Lower leg skin (tissue), 4 donors: ENCODE results near the gene TMEM269. TPM values are rescaled to one million over a fixed set of nuclear protein-coding genes. Genes with fewer than 3 reads are reported as not detected.

Experiments
- DNase-seq, 2 donors: peaks; one replicate each; pipeline ENCODE4 v3.0.0-alpha.2; 2019; ENCODE audit warnings: low spot score in 2 of 2
- H3K4me3 ChIP-seq: fragments of 200-600 bp; sonication (generic); 2 replicates; pipeline ENCODE4 v1.5.1; 2017; ENCODE audit warnings: mild to moderate bottlenecking, low read depth; ENCODE audit not compliant: poor library complexity, severe bottlenecking
- POLR2A ChIP-seq, 2 donors: fragments of 450-650 bp; IDR thresholded peaks; one replicate each; pipeline ENCODE4 v1.6.1; 2016 to 2017; ENCODE audit warnings: antibody characterized with exemption in 2 of 2, mild to moderate bottlenecking in 1 of 2, moderate library complexity in 1 of 2
- WGBS, 2 donors: methylation state at CpG; one replicate each; pipeline ENCODE4 v1.1.5; 2018; 5-methylcytosine and 5-hydroxymethylcytosine counted together
- intact Hi-C: fragments of 100-400 bp; cut with DNase I; formaldehyde crosslinking; loops from one replicate; pipeline ENCODE4 v1.15.0; 2023; ENCODE audit warnings: low total_unique reads
- total RNA-seq, 4 donors: library from RNA; depleted of rRNA; stranded (reverse); fragments of >200 nt; gene quantifications; one replicate each; pipeline ENCODE4 v1.1.0, GENCODE V29; 2016
- TF ChIP-seq, protein P1 (sequence below), 3 donors: fragments of 450-650 bp; IDR thresholded peaks; one replicate each; pipeline ENCODE4 v1.5.1; 2016; ENCODE audit warnings: antibody characterized with exemption in 3 of 3, mild to moderate bottlenecking in 3 of 3, moderate library complexity in 2 of 3

The TMEM269 gene
- total RNA-seq, 4 donors from 2014 or later: 0.08 to 0.22 (median 0.13) TPM; not detected in 1

DNA sequence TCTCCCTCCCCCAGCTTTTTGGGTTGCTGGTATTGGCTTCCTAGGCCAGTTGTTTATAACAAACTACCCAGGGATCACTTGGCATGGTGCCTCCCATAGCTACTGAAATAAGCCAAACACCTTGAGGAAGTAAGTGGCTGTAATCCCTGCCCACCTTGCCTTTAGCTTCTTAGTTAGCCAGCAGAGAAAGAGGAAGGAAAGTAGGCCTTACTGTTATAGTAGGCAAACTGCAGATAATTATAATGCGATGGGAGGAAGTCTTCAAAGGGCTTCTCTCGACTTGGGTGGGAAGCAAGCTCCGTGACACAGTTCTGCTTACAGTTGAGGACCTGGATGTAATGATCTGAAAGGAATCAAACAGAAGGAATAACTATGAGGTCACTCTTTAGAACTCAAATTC, 26.1 kb upstream of the TMEM269 start:
- whole genome bisulfite sequencing, 2 donors: 80 to 84% methylated on average over 3 of the region's 3 CpGs
- H3K4me3 ChIP-seq: no peak overlapping the region
- TF ChIP-seq, protein P1, sequence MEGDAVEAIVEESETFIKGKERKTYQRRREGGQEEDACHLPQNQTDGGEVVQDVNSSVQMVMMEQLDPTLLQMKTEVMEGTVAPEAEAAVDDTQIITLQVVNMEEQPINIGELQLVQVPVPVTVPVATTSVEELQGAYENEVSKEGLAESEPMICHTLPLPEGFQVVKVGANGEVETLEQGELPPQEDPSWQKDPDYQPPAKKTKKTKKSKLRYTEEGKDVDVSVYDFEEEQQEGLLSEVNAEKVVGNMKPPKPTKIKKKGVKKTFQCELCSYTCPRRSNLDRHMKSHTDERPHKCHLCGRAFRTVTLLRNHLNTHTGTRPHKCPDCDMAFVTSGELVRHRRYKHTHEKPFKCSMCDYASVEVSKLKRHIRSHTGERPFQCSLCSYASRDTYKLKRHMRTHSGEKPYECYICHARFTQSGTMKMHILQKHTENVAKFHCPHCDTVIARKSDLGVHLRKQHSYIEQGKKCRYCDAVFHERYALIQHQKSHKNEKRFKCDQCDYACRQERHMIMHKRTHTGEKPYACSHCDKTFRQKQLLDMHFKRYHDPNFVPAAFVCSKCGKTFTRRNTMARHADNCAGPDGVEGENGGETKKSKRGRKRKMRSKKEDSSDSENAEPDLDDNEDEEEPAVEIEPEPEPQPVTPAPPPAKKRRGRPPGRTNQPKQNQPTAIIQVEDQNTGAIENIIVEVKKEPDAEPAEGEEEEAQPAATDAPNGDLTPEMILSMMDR (IDR thresholded peaks at IDR 0.05): no peak
- no peak for TF ChIP-seq POLR2A (IDR thresholded peaks at IDR 0.05)
- intact Hi-C loops: no loop called here
- DNase-seq: no peak

DNA sequence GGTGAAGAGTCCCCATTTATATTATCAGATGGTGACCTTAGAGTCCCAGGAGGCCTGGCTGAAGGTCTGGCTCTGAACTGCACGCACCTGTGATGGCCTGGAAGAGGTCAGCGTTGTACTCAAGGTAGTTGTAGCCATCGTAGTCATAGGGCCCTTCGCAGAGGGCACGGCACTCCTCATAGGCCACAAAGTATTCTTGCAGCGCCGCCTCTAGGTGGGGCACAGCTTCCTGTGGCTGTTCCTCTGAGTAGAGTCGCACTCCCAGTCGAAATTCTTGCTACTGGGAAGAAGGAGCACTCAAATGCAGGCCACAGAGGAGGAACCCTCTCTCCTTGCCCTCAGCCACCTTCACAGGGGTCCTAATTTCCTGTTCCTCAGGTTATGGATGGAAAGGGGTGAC, 25.7 kb upstream of the TMEM269 start:
- 78% methylated on average over 9 of the region's 9 CpGs for WGBS, 2 donors
- TF ChIP-seq, protein P1 (IDR thresholded peaks at IDR 0.05): no peak
- no peak for TF ChIP-seq POLR2A (IDR thresholded peaks at IDR 0.05)
- intact Hi-C loops: no loop called here
- no peak for DNase-seq
- H3K4me3 ChIP-seq: no peak overlapping the region

DNA sequence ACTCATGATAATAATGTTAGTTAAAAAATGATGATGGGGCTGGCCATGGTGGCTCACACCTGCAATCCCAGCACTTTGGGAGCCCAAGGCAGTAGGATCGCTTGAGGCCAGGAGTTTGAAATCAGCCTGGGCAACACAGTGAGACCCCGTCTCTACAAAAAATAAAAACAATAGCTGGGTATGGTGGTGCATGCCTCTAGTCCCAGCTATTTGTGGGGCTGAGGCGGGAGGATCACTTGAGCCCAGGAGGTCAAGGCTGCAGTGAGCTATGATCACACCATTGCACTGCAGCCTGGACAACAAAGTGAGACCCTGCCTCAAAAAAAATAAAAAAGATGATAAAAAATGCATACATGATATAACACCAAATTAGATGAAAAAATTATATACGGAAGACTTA, 23.2 kb upstream of the TMEM269 start:
- DNase-seq: no peak
- 91 to 96% methylated on average over 4 of the region's 4 CpGs for WGBS, 2 donors
- no peak overlapping the region for H3K4me3 ChIP-seq
- intact Hi-C loops: no loop called here
- TF ChIP-seq, protein P1 (IDR thresholded peaks at IDR 0.05): no peak
- TF ChIP-seq POLR2A (IDR thresholded peaks at IDR 0.05): no peak

DNA sequence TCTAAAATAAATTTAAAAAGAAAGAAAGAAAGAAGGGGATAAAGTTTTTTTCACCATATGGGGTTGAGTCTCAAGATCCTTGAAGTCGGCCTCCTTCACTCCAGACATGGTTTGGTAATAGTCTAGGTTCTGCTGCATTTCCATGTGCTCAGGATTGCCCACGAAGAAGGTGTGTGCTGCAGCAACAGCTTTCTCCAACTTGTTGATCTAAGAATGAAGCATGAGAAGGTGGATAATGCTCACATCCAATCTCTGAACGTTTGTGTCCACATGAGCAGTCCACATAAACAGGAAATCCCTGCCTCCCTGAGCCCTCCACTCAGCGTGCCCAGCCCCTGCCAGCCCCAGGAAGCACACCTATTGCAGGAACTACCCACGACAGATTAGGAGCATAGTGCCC, 22.5 kb upstream of the TMEM269 start:
- peak in 1 of 2 donors; percentile 71 for DNase-seq
- TF ChIP-seq, protein P1 (IDR thresholded peaks at IDR 0.05): no peak
- no peak for TF ChIP-seq POLR2A (IDR thresholded peaks at IDR 0.05)
- intact Hi-C loops: no loop called here
- H3K4me3 ChIP-seq: no peak overlapping the region
- WGBS, 2 donors: 67 to 70% methylated on average over 5 of the region's 5 CpGs

DNA sequence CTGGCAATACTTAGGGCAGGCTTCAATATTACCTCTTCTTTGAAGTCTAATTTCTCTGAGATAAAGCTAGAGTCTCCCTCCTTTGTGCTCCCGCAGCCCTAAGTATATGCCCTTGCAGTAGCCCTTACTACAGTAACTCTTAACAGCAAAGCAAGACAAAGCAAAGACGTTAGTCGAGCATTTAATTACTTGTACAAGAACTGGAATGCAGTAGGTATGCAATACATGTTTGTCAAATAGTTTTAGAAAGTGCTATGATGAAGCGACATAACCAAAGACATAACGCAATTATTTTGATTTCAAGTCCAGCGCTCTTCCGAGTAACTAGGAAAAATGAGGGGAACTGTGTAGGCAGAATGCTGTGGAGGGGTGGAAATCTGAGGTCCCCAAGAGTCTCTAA, 19.5 kb upstream of the TMEM269 start:
- no peak for DNase-seq
- WGBS, 2 donors: 16 to 22% methylated on average over 7 of the region's 7 CpGs
- no peak for TF ChIP-seq POLR2A (IDR thresholded peaks at IDR 0.05)
- TF ChIP-seq, protein P1 (IDR thresholded peaks at IDR 0.05): no peak
- peak overlapping the region; percentile 83 for H3K4me3 ChIP-seq
- intact Hi-C loops: no loop called here
